IPS-NIHi7 (cell line): ENCODE results near the gene JPH4.
"Not testable (repeated sequence)": the region's sequence is repeated elsewhere in the genome, so short reads cannot be mapped to it uniquely, and the experiment has no call there.

Experiments used
- DNase-seq: peaks from one replicate; pipeline ENCODE4 v3.0.0; 2012; ENCODE audit warnings: mixed read lengths; ENCODE audit errors: extremely low spot score

The JPH4 gene

GRCh38 chr14:23547924-23548323 is 30.7 kb downstream of the JPH4 start:
- DNase-seq, result no peak

GRCh38 chr14:23546450-23547035 is 32.0 kb downstream of the JPH4 start:
- DNase-seq, result no peak

GRCh38 chr14:23545740-23546365 is 32.7 kb downstream of the JPH4 start:
- DNase-seq, result no peak

- peak; percentile 57 for DNase-seq
Observed at GRCh38 chr14:23544511-23545447, 33.8 kb downstream of the JPH4 start.

- DNase-seq, result no peak
Observed at GRCh38 chr14:23543403-23543802, 35.2 kb downstream of the JPH4 start.

GRCh38 chr14:23542261-23542660 is 36.3 kb downstream of the JPH4 start:
- DNase-seq, result no peak

GRCh38 chr14:23540141-23540469 is 38.5 kb downstream of the JPH4 start:
- no peak for DNase-seq

- DNase-seq, result peak; percentile 86
Observed at GRCh38 chr14:23539248-23540140, 39.1 kb downstream of the JPH4 start.

GRCh38 chr14:23538785-23539184 is 39.8 kb downstream of the JPH4 start:
- DNase-seq, result no peak

- no peak for DNase-seq
Observed at GRCh38 chr14:23538050-23538718, 40.4 kb downstream of the JPH4 start.

- DNase-seq, result peak; percentile 83
Observed at GRCh38 chr14:23537351-23538049, 41.1 kb downstream of the JPH4 start.

- not testable (repeated sequence) for DNase-seq
Observed at GRCh38 chr14:23536906-23537305, 41.7 kb downstream of the JPH4 start.

GRCh38 chr14:23536494-23536893 is 42.1 kb downstream of the JPH4 start:
- no peak for DNase-seq

- DNase-seq, result no peak
Observed at GRCh38 chr14:23535943-23536342, 42.6 kb downstream of the JPH4 start.

GRCh38 chr14:23533652-23534435 is 44.7 kb downstream of the JPH4 start:
- DNase-seq, result no peak

- no peak for DNase-seq
Observed at GRCh38 chr14:23532658-23533057, 45.9 kb downstream of the JPH4 start.

GRCh38 chr14:23531391-23531790 is 47.2 kb downstream of the JPH4 start:
- no peak for DNase-seq

GRCh38 chr14:23530375-23531055 is 48.1 kb downstream of the JPH4 start:
- no peak for DNase-seq

- no peak for DNase-seq
Observed at GRCh38 chr14:23529016-23529415, 49.6 kb downstream of the JPH4 start.
